Kidney epithelial cell (primary cell): ENCODE measurements around the gene GC. TPM values are rescaled to one million over a fixed set of nuclear protein-coding genes. Genes with fewer than 3 reads are reported as not detected.

ENCODE experiments used
- DNase-seq: peaks from one replicate; pipeline ENCODE4 v3.0.0-alpha.2; 2010; ENCODE audit warnings: low read depth
- H3K27me3 ChIP-seq: 2 replicates; pipeline ENCODE4 v1.6.0; 2011; ENCODE audit warnings: low read length; ENCODE audit not compliant: control insufficient read depth, insufficient read depth
- H3K36me3 ChIP-seq: 2 replicates; pipeline ENCODE4 v1.5.1; 2011; ENCODE audit warnings: low read length; ENCODE audit not compliant: control insufficient read depth, insufficient read depth
- H3K4me3 ChIP-seq: 2 replicates; pipeline ENCODE4 v1.5.1; 2011; ENCODE audit warnings: low read depth, mild to moderate bottlenecking, control low read depth, low read length
- CTCF ChIP-seq: IDR thresholded peaks from 2 replicates; pipeline ENCODE4 v1.5.1; 2011; ENCODE audit warnings: mild to moderate bottlenecking, moderate library complexity, low read length, control low read depth, inconsistent platforms; ENCODE audit not compliant: insufficient read depth, poor library complexity, severe bottlenecking
- total RNA-seq: library from RNA; depleted of rRNA; stranded (reverse); fragments of >200 nt; gene quantifications from 2 replicates; pipeline ENCODE4 v1.2.3, GENCODE V29; 2015

GC gene
- total RNA-seq, 1 donor from 2014 or later, result not detected

GRCh38 chr4:71784569-71785197, 804 bp upstream of the GC start:
- no peaks in the 10 kb centered on the region for H3K36me3 ChIP-seq
- TF ChIP-seq CTCF, result no peak

GRCh38 chr4:71777891-71778290, 6.0 kb downstream of the GC start:
- Histone ChIP-seq H3K4me3 (no peak overlapping the region), H3K36me3 (no peaks in the 10 kb centered on the region), H3K27me3 (no peaks in the 10 kb centered on the region)
- no peak for TF ChIP-seq CTCF
- no peak for DNase-seq

More at GRCh38 chr4:71784569-71785197, 804 bp upstream of the GC start:
- no peak overlapping the region for H3K4me3 ChIP-seq
- DNase-seq, result no peak
- no peaks in the 10 kb centered on the region for H3K27me3 ChIP-seq

- no peaks in the 10 kb centered on the region for H3K27me3 ChIP-seq
- no peak overlapping the region for H3K4me3 ChIP-seq
- no peak for DNase-seq
Observed at GRCh38 chr4:71775449-71775848, 8.4 kb downstream of the GC start.

GRCh38 chr4:71774136-71774535, 9.7 kb downstream of the GC start:
- TF ChIP-seq CTCF, result no peak
- Histone ChIP-seq H3K4me3 (no peak overlapping the region), H3K36me3 (no peaks in the 10 kb centered on the region), H3K27me3 (no peaks in the 10 kb centered on the region)
- no peak for DNase-seq

More at GRCh38 chr4:71775449-71775848, 8.4 kb downstream of the GC start:
- no peak for TF ChIP-seq CTCF
- H3K36me3 ChIP-seq, result no peaks in the 10 kb centered on the region

GRCh38 chr4:71773004-71773403, 10.9 kb downstream of the GC start:
- no peaks in the 10 kb centered on the region for H3K27me3 ChIP-seq
- no peak for TF ChIP-seq CTCF
- no peak for DNase-seq
- no peaks in the 10 kb centered on the region for H3K36me3 ChIP-seq
- no peak overlapping the region for H3K4me3 ChIP-seq

GRCh38 chr4:71772592-71772991, 11.3 kb downstream of the GC start:
- H3K36me3 ChIP-seq, result no peaks in the 10 kb centered on the region
- no peaks in the 10 kb centered on the region for H3K27me3 ChIP-seq
- no peak for DNase-seq
- TF ChIP-seq CTCF, result no peak
- no peak overlapping the region for H3K4me3 ChIP-seq
